ENCODE results near the gene F2.

DNA sequence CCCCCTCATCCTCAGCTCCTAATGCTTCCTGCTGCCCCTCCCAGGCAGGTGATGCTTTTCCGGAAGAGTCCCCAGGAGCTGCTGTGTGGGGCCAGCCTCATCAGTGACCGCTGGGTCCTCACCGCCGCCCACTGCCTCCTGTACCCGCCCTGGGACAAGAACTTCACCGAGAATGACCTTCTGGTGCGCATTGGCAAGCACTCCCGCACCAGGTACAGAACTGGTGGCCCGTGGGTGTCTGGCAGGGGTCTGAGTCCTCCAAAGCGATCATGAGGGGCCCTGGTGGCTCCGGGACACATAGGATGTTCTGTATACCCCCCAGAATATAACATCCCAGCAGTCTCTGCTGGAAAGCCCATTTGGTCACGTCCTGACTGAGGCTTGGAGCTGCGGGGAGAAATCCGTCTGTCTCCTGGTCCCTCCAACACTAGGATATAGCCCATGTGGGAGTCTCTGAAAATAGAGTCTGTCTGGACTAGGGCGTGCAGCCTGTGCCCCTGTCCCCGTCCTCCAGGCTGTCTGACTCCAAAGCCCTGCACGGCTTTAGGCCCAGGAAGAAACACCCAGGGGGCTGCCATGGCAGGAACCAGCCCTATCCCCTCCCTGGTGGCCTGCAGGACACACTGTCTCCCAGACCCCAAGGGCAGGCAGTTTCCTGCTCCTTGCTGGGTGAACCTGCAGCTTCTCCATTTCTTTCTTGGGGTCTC is 9.1 kb downstream of the F2 start:
- TF ChIP-seq, protein P1, sequence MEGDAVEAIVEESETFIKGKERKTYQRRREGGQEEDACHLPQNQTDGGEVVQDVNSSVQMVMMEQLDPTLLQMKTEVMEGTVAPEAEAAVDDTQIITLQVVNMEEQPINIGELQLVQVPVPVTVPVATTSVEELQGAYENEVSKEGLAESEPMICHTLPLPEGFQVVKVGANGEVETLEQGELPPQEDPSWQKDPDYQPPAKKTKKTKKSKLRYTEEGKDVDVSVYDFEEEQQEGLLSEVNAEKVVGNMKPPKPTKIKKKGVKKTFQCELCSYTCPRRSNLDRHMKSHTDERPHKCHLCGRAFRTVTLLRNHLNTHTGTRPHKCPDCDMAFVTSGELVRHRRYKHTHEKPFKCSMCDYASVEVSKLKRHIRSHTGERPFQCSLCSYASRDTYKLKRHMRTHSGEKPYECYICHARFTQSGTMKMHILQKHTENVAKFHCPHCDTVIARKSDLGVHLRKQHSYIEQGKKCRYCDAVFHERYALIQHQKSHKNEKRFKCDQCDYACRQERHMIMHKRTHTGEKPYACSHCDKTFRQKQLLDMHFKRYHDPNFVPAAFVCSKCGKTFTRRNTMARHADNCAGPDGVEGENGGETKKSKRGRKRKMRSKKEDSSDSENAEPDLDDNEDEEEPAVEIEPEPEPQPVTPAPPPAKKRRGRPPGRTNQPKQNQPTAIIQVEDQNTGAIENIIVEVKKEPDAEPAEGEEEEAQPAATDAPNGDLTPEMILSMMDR (IDR thresholded peaks at IDR 0.05 in 8 of 11, conservative IDR thresholded peaks at IDR 0.05 in 3 of 11), result no peak
- TF ChIP-seq POLR2A (IDR thresholded peaks at IDR 0.05), result no peak
